CD14-positive monocyte (primary cell): ENCODE results near the gene PTPRN2. TPM values are rescaled to one million over a fixed set of nuclear protein-coding genes. Genes with fewer than 3 reads are reported as not detected.

Source experiments
- DNase-seq, 3 donors: peaks; one replicate each; pipeline ENCODE4 v3.0.0-alpha.2; 2011 to 2022
- H2AFZ ChIP-seq: 2 replicates; pipeline ENCODE4 v1.6.0; 2012; ENCODE audit warnings: mild to moderate bottlenecking, low read depth, low read length, inconsistent platforms; ENCODE audit not compliant: insufficient read depth, poor library complexity, severe bottlenecking
- H3K27ac ChIP-seq, 2 donors: 1 replicate in 1 of 2; 2 replicates in 1 of 2; pipeline ENCODE4 v1.5.1; 2012 to 2013; ENCODE audit warnings: low read length in 2 of 2, control low read depth in 1 of 2, inconsistent platforms in 1 of 2, low read depth in 1 of 2, mild to moderate bottlenecking in 1 of 2
- H3K27me3 ChIP-seq, 2 donors: one replicate each; pipeline versions ENCODE4 v1.6.0 to v1.6.1; 2011 to 2013; ENCODE audit warnings: low read length in 2 of 2; ENCODE audit not compliant: control insufficient read depth in 2 of 2, insufficient read depth in 2 of 2
- H3K36me3 ChIP-seq, 2 donors: replicated peaks in 1 of 2; 1 replicate in 1 of 2; 2 replicates in 1 of 2; pipeline versions ENCODE4 v1.5.1 to v1.6.1; 2012 to 2013; ENCODE audit warnings: low read length in 2 of 2, control low read depth in 1 of 2, inconsistent platforms in 1 of 2, mild to moderate bottlenecking in 1 of 2; ENCODE audit not compliant: insufficient read depth in 2 of 2, control insufficient read depth in 1 of 2
- H3K4me1 ChIP-seq, 2 donors: 1 replicate in 1 of 2; 2 replicates in 1 of 2; pipeline versions ENCODE4 v1.5.1 to v1.6.1; 2012 to 2013; ENCODE audit warnings: low read length in 2 of 2, control low read depth in 1 of 2, inconsistent platforms in 1 of 2, mild to moderate bottlenecking in 1 of 2, moderate library complexity in 1 of 2; ENCODE audit not compliant: insufficient read depth in 2 of 2, control insufficient read depth in 1 of 2
- H3K4me2 ChIP-seq: replicated peaks from 2 replicates; pipeline ENCODE3; 2012; ENCODE audit warnings: low read length, moderate library complexity, mild to moderate bottlenecking; ENCODE audit not compliant: poor library complexity, severe bottlenecking; ENCODE audit errors: extremely low read depth
- H3K4me3 ChIP-seq, 3 experiments: fragments of 200-600 bp in 1 of 3; sonication (generic) in 1 of 3; replicated peaks in 1 of 3; 1 replicate in 2 of 3; 2 replicates in 1 of 3; pipeline ENCODE4 v1.5.1; 2011 to 2013; ENCODE audit warnings: low read length in 3 of 3, mild to moderate bottlenecking in 3 of 3, control low read depth in 2 of 3, low read depth in 2 of 3, inconsistent platforms in 1 of 3, moderate library complexity in 1 of 3
- H3K79me2 ChIP-seq: 2 replicates; pipeline ENCODE4 v1.6.0; 2012; ENCODE audit warnings: mild to moderate bottlenecking, control low read depth, inconsistent platforms, low read length, moderate library complexity; ENCODE audit not compliant: insufficient read depth
- H3K9ac ChIP-seq: 2 replicates; pipeline ENCODE4 v1.6.0; 2017; ENCODE audit warnings: low read length, mild to moderate bottlenecking; ENCODE audit not compliant: insufficient read depth, poor library complexity, severe bottlenecking
- H3K9me3 ChIP-seq, 2 donors: replicated peaks in 1 of 2; 1 replicate in 1 of 2; 2 replicates in 1 of 2; pipeline versions ENCODE4 v1.5.1 to v1.6.1; 2012 to 2013; ENCODE audit warnings: low read length in 2 of 2, control low read depth in 1 of 2; ENCODE audit not compliant: control insufficient read depth in 1 of 2, insufficient read depth in 1 of 2
- H4K20me1 ChIP-seq: 2 replicates; pipeline ENCODE4 v1.6.0; 2012; ENCODE audit warnings: mild to moderate bottlenecking, low read length, control low read depth, moderate library complexity; ENCODE audit not compliant: insufficient read depth
- H3K27ac Mint-ChIP-seq, 7 donors: one replicate each; pipeline ENCODE4 v1.8.0; 2020; ENCODE audit warnings: mild to moderate bottlenecking in 7 of 7, mixed read lengths in 7 of 7, moderate library complexity in 6 of 7, inconsistent platforms in 2 of 7
- H3K27me3 Mint-ChIP-seq, 3 donors: one replicate each; pipeline ENCODE4 v1.8.0; 2021 to 2022; ENCODE audit warnings: low read depth in 3 of 3, mild to moderate bottlenecking in 3 of 3, mixed read lengths in 3 of 3, moderate library complexity in 3 of 3, inconsistent platforms in 1 of 3
- H3K36me3 Mint-ChIP-seq, 2 donors: one replicate each; pipeline ENCODE4 v1.8.0; 2020; ENCODE audit warnings: mixed read lengths in 2 of 2, inconsistent platforms in 1 of 2, mild to moderate bottlenecking in 1 of 2
- H3K4me1 Mint-ChIP-seq: one replicate; pipeline ENCODE4 v1.8.0; 2020; ENCODE audit warnings: mild to moderate bottlenecking, mixed read lengths
- H3K4me3 Mint-ChIP-seq, 2 donors: one replicate each; pipeline ENCODE4 v1.8.0; 2020; ENCODE audit warnings: mild to moderate bottlenecking in 2 of 2, mixed read lengths in 2 of 2, moderate library complexity in 1 of 2
- H3K9me3 Mint-ChIP-seq, 7 donors: one replicate each; pipeline ENCODE4 v1.8.0; 2020 to 2022; ENCODE audit warnings: mixed read lengths in 7 of 7, mild to moderate bottlenecking in 6 of 7, moderate library complexity in 6 of 7, inconsistent platforms in 2 of 7
- WGBS: methylation state at CpG from one replicate; pipeline ENCODE4 v1.1.5; 2013; ENCODE audit warnings: missing lambda C conversion rate; ENCODE audit not compliant: insufficient coverage; 5-methylcytosine and 5-hydroxymethylcytosine counted together
- intact Hi-C, 2 donors: fragments of 100-400 bp; cut with micrococcal nuclease; formaldehyde crosslinking; loops; one replicate each; pipeline versions ENCODE4 v1.15.0 to v1.15.1; 2023
- polyA plus RNA-seq, 3 donors: library from polyadenylated mRNA; depleted of rRNA in 1 of 3; unstranded in 2 of 3; stranded (reverse) in 1 of 3; fragments of 300-500 nt in 2 of 3; fragments of >200 nt in 1 of 3; fragmentation: Illumina TruSeq in 2 of 3; gene quantifications; 1 replicate in 2 of 3; 2 replicates in 1 of 3; pipeline ENCODE4 v1.2.3, GENCODE V29; 2012 to 2021
- TF ChIP-seq, protein P1 (sequence below): fragments of 200-600 bp; IDR thresholded peaks from one replicate; pipeline ENCODE4 v1.8.0; 2022; ENCODE audit warnings: antibody characterized with exemption, mild to moderate bottlenecking

Gene PTPRN2
- polyA plus RNA-seq, 3 donors = 0.25 to 1.4 (median 0.97) TPM

DNA sequence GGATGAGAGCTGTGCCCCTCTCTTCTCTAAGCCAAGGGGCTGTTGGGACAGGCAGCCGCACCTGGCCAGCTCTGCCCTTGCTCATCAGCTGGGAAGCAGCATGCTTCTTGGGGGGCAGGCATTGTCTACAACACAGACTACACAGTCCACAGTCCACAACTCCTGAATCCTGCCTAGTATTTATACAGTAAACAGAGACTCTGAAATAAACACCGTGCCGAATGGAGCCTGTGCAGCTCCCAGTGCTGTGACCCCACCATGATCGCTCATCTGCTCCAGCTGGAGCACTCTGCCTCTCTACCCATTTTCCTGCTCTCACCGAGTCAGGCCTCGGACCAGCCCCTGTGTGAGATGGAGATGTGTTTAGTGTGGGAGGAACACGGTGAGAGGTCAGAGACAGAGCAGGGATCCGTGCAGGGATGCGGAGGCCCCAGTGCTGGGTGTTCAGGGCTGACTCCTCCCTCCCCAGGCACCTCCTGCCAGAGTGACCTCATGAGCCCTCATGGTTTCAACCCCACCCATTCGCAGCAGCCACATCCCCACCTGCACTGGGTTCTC lies 642.8 kb downstream of the PTPRN2 start:
- Histone ChIP-seq H2AFZ (no peak overlapping the region), H3K4me2 (no peak overlapping the region), H3K27me3 (no peaks in the 10 kb centered on the region), H4K20me1 (no peaks in the 10 kb centered on the region), H3K36me3 (no peaks in the 10 kb centered on the region), H3K79me2 (no peaks in the 10 kb centered on the region), H3K4me3 (no peak overlapping the region), H3K4me1 (no peaks in the 10 kb centered on the region), H3K27ac (no peak overlapping the region), H3K9me3 (peaks cover 47 to 69% of the 10 kb centered on the region in 2 donors), H3K9ac (no peak overlapping the region)
- WGBS = 89% methylated on average over 5 of the region's 10 CpGs
- peaks cover 34 to 62% (median 53%) of the 10 kb centered on the region in 7 donors for H3K9me3 Mint-ChIP-seq
- intact Hi-C loops = no loop called here
- H3K4me1 Mint-ChIP-seq = no peaks in the 10 kb centered on the region
- DNase-seq = no peak
- H3K4me3 Mint-ChIP-seq = no peak overlapping the region
- no peaks in the 10 kb centered on the region for H3K36me3 Mint-ChIP-seq
- peaks cover 2 to 3% (median 3%) of the 10 kb centered on the region in 3 donors for H3K27me3 Mint-ChIP-seq
- no peak overlapping the region for H3K27ac Mint-ChIP-seq
- TF ChIP-seq, protein P1, sequence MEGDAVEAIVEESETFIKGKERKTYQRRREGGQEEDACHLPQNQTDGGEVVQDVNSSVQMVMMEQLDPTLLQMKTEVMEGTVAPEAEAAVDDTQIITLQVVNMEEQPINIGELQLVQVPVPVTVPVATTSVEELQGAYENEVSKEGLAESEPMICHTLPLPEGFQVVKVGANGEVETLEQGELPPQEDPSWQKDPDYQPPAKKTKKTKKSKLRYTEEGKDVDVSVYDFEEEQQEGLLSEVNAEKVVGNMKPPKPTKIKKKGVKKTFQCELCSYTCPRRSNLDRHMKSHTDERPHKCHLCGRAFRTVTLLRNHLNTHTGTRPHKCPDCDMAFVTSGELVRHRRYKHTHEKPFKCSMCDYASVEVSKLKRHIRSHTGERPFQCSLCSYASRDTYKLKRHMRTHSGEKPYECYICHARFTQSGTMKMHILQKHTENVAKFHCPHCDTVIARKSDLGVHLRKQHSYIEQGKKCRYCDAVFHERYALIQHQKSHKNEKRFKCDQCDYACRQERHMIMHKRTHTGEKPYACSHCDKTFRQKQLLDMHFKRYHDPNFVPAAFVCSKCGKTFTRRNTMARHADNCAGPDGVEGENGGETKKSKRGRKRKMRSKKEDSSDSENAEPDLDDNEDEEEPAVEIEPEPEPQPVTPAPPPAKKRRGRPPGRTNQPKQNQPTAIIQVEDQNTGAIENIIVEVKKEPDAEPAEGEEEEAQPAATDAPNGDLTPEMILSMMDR = no peak

DNA sequence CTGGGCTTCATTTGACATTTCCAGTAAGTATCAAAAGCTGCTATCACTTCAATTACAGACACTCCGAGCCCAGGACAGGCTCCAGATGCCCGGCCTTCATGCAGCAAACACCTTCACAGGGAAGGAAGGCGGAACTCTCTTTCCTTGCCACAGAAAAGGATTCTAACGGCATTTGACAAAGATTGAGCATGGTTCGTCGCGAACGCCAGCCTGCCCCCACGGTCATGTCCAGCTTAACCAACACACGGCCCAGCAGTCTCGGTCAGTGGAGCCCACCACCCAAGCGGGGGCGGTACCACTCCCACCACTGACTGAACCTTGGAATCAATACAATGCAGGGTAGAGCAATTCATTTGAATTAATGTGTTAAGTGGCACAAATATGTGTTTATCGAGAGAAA lies 643.6 kb downstream of the PTPRN2 start:
- 96% methylated on average over 10 of the region's 14 CpGs for WGBS
- no peak overlapping the region for H3K27ac Mint-ChIP-seq
- H3K27me3 Mint-ChIP-seq = peaks cover 2 to 4% (median 3%) of the 10 kb centered on the region in 3 donors

More for the DNA sequence above, 643.6 kb downstream of the PTPRN2 start:
- no peak overlapping the region for H2AFZ ChIP-seq
- no peaks in the 10 kb centered on the region for H4K20me1 ChIP-seq
- DNase-seq = no peak
- no peaks in the 10 kb centered on the region for H3K4me1 ChIP-seq
- H3K4me3 ChIP-seq = no peak overlapping the region
- Mint-ChIP-seq H3K4me1 (no peaks in the 10 kb centered on the region), H3K4me3 (no peak overlapping the region), H3K36me3 (no peaks in the 10 kb centered on the region), H3K9me3 (peaks cover 34 to 67% (median 53%) of the 10 kb centered on the region in 7 donors)
- H3K27ac ChIP-seq = no peak overlapping the region
- H3K36me3 ChIP-seq = no peaks in the 10 kb centered on the region
- TF ChIP-seq, protein P1 = no peak
- H3K4me2 ChIP-seq = no peak overlapping the region
- intact Hi-C loops = no loop called here
- peaks cover 47 to 71% of the 10 kb centered on the region in 2 donors for H3K9me3 ChIP-seq
- no peaks in the 10 kb centered on the region for H3K27me3 ChIP-seq
- no peaks in the 10 kb centered on the region for H3K79me2 ChIP-seq
- no peak overlapping the region for H3K9ac ChIP-seq
